Spleen (tissue), 7 donors: Measurements from ENCODE around the gene ZMYND15.

Source experiments
- POLR2A ChIP-seq, 3 donors: fragments of 450-650 bp; IDR thresholded peaks; one replicate each; pipeline ENCODE4 v1.5.1; 2017; ENCODE audit warnings: antibody characterized with exemption in 3 of 3, mild to moderate bottlenecking in 1 of 3
- TF ChIP-seq, protein P1 (sequence below), 11 experiments: fragments of 200-600 bp in 7 of 11; fragments of 450-650 bp in 4 of 11; sonication (generic) in 4 of 11; IDR thresholded peaks in 8 of 11; conservative IDR thresholded peaks in 3 of 11; 1 replicate in 7 of 11; 2 replicates in 4 of 11; pipeline versions ENCODE4 v1.4.0 to v1.8.0; 2016 to 2021; ENCODE audit warnings: antibody characterized with exemption in 11 of 11, inconsistent platforms in 4 of 11, mild to moderate bottlenecking in 1 of 11
- donor health status: DM: no; HTN: no; CAD: no; lungs with moderate emphysema.
- donor health status: DM: no; HTN: no; CAD: no.
- donor health status: DM: no; HTN: no; CAD: no.

DNA sequence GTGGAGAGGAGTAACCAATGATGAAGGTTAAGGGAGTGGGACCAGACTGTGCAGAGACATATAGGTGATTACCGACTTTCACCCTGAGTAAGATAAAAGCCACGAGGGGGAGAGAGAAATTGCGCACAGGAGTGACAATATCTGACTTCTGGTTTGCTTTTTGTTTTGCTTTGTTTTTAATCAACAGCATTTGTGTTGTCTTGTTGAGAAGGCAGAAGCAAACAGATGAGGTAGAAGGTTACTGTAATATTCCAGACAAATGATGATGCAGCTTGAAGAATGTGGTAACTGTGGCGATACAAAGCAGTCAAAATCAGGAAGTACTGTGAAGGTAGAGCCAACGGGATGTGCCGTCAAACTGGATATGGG is 43.2 kb upstream of the ZMYND15 start:
- TF ChIP-seq, protein P1, sequence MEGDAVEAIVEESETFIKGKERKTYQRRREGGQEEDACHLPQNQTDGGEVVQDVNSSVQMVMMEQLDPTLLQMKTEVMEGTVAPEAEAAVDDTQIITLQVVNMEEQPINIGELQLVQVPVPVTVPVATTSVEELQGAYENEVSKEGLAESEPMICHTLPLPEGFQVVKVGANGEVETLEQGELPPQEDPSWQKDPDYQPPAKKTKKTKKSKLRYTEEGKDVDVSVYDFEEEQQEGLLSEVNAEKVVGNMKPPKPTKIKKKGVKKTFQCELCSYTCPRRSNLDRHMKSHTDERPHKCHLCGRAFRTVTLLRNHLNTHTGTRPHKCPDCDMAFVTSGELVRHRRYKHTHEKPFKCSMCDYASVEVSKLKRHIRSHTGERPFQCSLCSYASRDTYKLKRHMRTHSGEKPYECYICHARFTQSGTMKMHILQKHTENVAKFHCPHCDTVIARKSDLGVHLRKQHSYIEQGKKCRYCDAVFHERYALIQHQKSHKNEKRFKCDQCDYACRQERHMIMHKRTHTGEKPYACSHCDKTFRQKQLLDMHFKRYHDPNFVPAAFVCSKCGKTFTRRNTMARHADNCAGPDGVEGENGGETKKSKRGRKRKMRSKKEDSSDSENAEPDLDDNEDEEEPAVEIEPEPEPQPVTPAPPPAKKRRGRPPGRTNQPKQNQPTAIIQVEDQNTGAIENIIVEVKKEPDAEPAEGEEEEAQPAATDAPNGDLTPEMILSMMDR (IDR thresholded peaks at IDR 0.05 in 8 of 11, conservative IDR thresholded peaks at IDR 0.05 in 3 of 11), result no peak
- TF ChIP-seq POLR2A (IDR thresholded peaks at IDR 0.05), result no peak
